ENCODE results near the gene MUC6. TPM values are rescaled to one million over a fixed set of nuclear protein-coding genes. Genes with fewer than 3 reads are reported as not detected.

MUC6 gene
- total RNA-seq, 1 experiment from 2014 or later: not detected

DNA sequence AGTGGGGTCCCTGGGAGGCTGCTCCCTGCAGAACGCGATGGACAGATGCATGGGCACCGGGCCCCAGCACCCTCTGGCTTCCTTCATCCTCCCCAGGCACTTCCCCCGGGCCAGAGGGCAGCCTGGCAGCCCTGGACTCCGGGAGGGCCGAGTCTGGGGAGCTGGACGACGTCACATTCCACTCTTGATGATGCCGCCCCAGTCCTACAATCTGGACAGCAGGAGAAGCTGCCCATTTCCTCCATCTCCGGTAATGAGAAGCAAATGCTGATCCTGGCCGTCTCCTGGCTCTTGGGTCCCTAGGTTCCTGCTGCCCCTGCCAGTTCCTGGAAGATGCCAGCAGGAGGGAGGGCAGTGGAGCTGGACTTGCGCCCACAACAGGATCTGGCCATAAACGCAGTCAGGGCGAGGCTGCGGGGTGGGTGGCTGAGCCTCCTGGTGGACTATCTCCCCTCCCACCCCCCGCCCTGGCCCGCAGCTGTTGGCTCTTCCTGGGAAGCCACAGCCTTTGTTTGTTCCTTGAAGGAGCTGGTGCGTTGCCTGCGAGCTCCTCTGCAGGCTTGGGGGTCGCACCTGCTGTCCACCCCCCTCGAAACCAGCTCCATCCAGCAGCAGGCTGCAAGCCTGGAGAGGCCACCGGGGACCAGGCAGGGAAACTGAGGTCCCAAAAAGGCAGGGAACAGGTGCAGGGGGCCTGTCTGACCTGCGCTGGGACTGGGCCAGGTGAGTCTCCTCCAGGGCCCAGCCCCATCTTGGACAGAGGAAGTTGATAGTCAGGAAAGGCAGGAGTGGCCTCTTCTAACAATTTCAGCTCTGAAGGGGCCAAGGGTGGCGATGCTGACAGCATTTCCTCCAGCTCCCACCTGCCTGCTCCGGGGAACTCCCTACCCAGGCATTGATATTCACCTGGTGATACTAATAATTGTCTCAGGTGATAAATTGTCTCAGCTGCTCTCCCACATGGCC is 17.9 kb upstream of the MUC6 start:
- BruUV-seq (replicated peaks): no TSS peak
- ChIA-PET POLR2A (ENCODE audit: low non-redundant PET) (no interaction called here), CTCF (interaction anchor here (0.6 kb wide), 2 partner anchors 16 to 461 kb away, joined by 6 to 8 read pairs; no protein-coding TSS in a partner anchor)
- no peaks in the 10 kb centered on the region for H3K9me3 ChIP-seq (ENCODE audit: low read depth, low read length, poor library complexity, severe bottlenecking)
- no peaks in the 10 kb centered on the region for H3K36me3 ChIP-seq (ENCODE audit: insufficient read depth, low read length, poor library complexity, severe bottlenecking)
- no peaks in the 10 kb centered on the region for H3K4me1 ChIP-seq (ENCODE audit: insufficient read depth, low read length, poor library complexity, severe bottlenecking)
- H3K27ac ChIP-seq (ENCODE audit: low read depth, low read length, poor library complexity, severe bottlenecking): no peak overlapping the region
- no peak for TF ChIP-seq CTCF (conservative IDR thresholded peaks at IDR 0.05; ENCODE audit: low read depth, low read length)
- TF ChIP-seq EZH2 (IDR thresholded peaks at IDR 0.05; ENCODE audit: borderline replicate concordance, low read depth, low read length, poor library complexity, severe bottlenecking): no peak
- no peaks in the 10 kb centered on the region for H3K27me3 ChIP-seq (replicated peaks; ENCODE audit: insufficient read depth, low read depth, low read length, poor library complexity)
- no peak for DNase-seq (ENCODE audit: low spot score)
- no peak overlapping the region for H3K4me3 ChIP-seq (ENCODE audit: low read depth, low read length, poor library complexity, severe bottlenecking)
- intact Hi-C loops (cut with micrococcal nuclease; ENCODE audit: unreplicated experiment): no loop called here

GRCh38 chr11:1053121-1053901 is 16.8 kb upstream of the MUC6 start:
- ChIA-PET CTCF (interaction anchor here (0.6 kb wide), 1 partner anchor 15 kb away, joined by 6 read pairs; no protein-coding TSS in a partner anchor), POLR2A (ENCODE audit: low non-redundant PET) (no interaction called here)
- BruUV-seq (replicated peaks): no TSS peak
- peak; percentile 44 for DNase-seq (ENCODE audit: low spot score)
- intact Hi-C loops (cut with micrococcal nuclease; ENCODE audit: unreplicated experiment): no loop called here
- TF ChIP-seq EZH2 (IDR thresholded peaks at IDR 0.05; ENCODE audit: borderline replicate concordance, low read depth, low read length, poor library complexity, severe bottlenecking) (no peak), CTCF (conservative IDR thresholded peaks at IDR 0.05; ENCODE audit: low read depth, low read length) (no peak)
- Histone ChIP-seq H3K36me3 (ENCODE audit: insufficient read depth, low read length, poor library complexity, severe bottlenecking) (no peaks in the 10 kb centered on the region), H3K9me3 (ENCODE audit: low read depth, low read length, poor library complexity, severe bottlenecking) (no peaks in the 10 kb centered on the region), H3K4me1 (ENCODE audit: insufficient read depth, low read length, poor library complexity, severe bottlenecking) (no peaks in the 10 kb centered on the region), H3K27me3 (replicated peaks; ENCODE audit: insufficient read depth, low read depth, low read length, poor library complexity) (no peaks in the 10 kb centered on the region), H3K4me3 (ENCODE audit: low read depth, low read length, poor library complexity, severe bottlenecking) (no peak overlapping the region), H3K27ac (ENCODE audit: low read depth, low read length, poor library complexity, severe bottlenecking) (no peak overlapping the region)

- intact Hi-C loops (cut with micrococcal nuclease; ENCODE audit: unreplicated experiment): no loop called here
- Histone ChIP-seq H3K9me3 (ENCODE audit: low read depth, low read length, poor library complexity, severe bottlenecking) (no peaks in the 10 kb centered on the region), H3K4me1 (ENCODE audit: insufficient read depth, low read length, poor library complexity, severe bottlenecking) (no peaks in the 10 kb centered on the region), H3K27ac (ENCODE audit: low read depth, low read length, poor library complexity, severe bottlenecking) (no peak overlapping the region), H3K4me3 (ENCODE audit: low read depth, low read length, poor library complexity, severe bottlenecking) (no peak overlapping the region), H3K27me3 (replicated peaks; ENCODE audit: insufficient read depth, low read depth, low read length, poor library complexity) (no peaks in the 10 kb centered on the region), H3K36me3 (ENCODE audit: insufficient read depth, low read length, poor library complexity, severe bottlenecking) (no peaks in the 10 kb centered on the region)
- ChIA-PET CTCF (interaction anchor here (1.6 to 1.8 kb wide), 2 partner anchors 204 to 212 kb away, joined by 3 to 5 read pairs; no protein-coding TSS in a partner anchor), POLR2A (ENCODE audit: low non-redundant PET) (no interaction called here)
- no TSS peak for BruUV-seq (replicated peaks)
- TF ChIP-seq CTCF (conservative IDR thresholded peaks at IDR 0.05; ENCODE audit: low read depth, low read length) (no peak), EZH2 (IDR thresholded peaks at IDR 0.05; ENCODE audit: borderline replicate concordance, low read depth, low read length, poor library complexity, severe bottlenecking) (no peak)
- no peak for DNase-seq (ENCODE audit: low spot score)
Observed at GRCh38 chr11:1052133-1053011, 15.9 kb upstream of the MUC6 start.
